ENCODE measurements around the gene ATAD2B.
A peak's percentile ranks its signal among the peaks of the same experiment; 100 is the strongest.

Gene ATAD2B

DNA sequence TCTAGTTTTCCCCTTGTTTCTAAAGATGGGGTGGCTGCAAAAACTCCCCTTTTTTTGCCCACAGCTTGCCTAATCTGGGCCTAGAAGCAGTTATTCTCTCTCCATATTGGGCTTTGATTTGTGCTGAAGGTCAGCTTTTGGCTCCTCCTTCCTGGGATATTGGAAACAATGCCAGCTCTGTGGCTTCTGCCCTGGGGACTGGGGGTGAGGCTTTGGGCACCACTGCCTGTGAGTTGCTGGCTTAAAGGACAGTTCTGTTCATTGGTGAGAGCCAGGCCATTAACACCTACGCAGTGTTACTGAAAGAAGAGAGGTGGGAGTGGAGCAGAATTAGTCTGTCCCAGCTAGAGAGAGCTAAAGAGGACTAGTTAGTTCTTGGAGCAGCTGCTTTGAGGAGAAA, 17.6 kb upstream of the ATAD2B start:
- TF ChIP-seq, protein P1, sequence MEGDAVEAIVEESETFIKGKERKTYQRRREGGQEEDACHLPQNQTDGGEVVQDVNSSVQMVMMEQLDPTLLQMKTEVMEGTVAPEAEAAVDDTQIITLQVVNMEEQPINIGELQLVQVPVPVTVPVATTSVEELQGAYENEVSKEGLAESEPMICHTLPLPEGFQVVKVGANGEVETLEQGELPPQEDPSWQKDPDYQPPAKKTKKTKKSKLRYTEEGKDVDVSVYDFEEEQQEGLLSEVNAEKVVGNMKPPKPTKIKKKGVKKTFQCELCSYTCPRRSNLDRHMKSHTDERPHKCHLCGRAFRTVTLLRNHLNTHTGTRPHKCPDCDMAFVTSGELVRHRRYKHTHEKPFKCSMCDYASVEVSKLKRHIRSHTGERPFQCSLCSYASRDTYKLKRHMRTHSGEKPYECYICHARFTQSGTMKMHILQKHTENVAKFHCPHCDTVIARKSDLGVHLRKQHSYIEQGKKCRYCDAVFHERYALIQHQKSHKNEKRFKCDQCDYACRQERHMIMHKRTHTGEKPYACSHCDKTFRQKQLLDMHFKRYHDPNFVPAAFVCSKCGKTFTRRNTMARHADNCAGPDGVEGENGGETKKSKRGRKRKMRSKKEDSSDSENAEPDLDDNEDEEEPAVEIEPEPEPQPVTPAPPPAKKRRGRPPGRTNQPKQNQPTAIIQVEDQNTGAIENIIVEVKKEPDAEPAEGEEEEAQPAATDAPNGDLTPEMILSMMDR (conservative IDR thresholded peaks at IDR 0.05; ENCODE audit: low read depth, low read length) = no peak
- no peak overlapping the region for H3K4me3 ChIP-seq (ENCODE audit: low read length)
- DNase-seq (ENCODE audit: low read depth) = no peak

DNA sequence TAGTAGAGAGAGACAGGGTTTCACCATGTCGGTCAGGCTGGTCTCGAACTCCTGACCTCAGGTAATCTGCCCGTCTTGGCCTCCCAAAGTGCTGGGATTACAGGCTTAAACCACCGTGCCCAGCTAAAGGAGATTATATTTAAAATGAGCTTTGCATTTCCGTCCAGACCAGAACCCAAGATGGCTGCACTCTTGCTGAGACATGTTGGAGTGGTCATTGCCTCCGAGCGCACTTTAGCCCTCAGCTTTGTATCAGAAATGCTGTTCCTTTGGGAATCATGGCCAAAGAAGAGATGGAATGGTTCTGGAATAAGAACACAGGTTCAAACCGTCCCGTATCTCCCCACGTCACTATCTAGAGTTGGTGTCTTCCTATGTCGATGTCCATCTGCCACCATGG, 16.7 kb upstream of the ATAD2B start:
- DNase-seq (ENCODE audit: low read depth) = no peak
- TF ChIP-seq, protein P1 (conservative IDR thresholded peaks at IDR 0.05; ENCODE audit: low read depth, low read length) = no peak

GRCh38 chr2:23941644-23942043, 14.7 kb upstream of the ATAD2B start:
- H3K4me3 ChIP-seq (ENCODE audit: low read length) = peak overlapping the region; percentile 57
- DNase-seq (ENCODE audit: low read depth) = no peak
- TF ChIP-seq, protein P1 (conservative IDR thresholded peaks at IDR 0.05; ENCODE audit: low read depth, low read length) = no peak

More for the DNA sequence above, 16.7 kb upstream of the ATAD2B start:
- H3K4me3 ChIP-seq (ENCODE audit: low read length) = no peak overlapping the region

DNA sequence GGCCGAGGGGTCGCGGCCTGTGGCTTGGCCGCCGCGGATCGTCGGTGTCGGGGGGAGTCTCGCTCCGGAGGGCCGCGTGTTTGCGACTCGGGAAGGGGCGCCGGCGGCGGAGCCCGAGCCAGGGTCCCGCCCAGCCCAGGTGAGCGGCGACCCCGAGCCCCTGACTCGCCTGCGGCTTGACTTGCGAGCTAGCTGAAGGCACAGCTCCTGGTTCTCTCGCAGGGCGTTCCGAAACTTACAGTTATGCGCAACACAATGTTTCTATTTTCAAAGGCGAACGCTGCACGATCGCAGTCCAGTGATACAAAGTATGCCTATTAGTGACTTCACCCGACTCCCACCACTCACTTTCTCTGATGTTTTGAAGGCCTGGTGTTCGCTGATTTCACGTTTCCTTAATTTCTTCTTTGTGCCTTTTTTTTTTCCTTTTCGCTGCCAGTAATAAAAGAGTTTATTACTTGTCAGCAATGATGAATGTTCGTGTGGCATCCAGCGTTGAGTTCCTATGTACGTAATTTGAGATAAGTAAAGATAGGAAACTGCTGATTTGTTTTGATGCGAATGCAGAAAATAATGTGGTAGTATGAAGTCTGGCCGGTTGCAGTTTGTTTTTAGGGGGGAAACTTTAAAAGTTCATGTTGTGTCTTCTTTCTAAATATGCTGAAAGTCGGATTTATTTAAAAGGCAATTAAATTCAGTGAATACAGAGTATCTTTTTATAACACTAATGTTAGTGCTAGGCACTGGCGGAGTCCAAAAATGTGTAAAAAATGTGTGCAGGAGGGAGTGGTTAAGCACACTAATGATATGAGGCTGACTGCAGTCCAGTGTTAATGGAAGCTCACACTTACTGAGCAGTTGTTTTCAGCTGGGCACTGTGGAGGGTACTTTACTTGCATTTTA, 14.0 kb upstream of the ATAD2B start:
- TF ChIP-seq, protein P1 (conservative IDR thresholded peaks at IDR 0.05; ENCODE audit: low read depth, low read length) = no peak
- H3K4me3 ChIP-seq (ENCODE audit: low read length) = peak overlapping the region; percentile 57
- no peak for DNase-seq (ENCODE audit: low read depth)

- H3K4me3 ChIP-seq (ENCODE audit: low read length) = peak within 1 kb of the TSS; percentile 83
- no peak for DNase-seq (ENCODE audit: low read depth)
- TF ChIP-seq, protein P1 (conservative IDR thresholded peaks at IDR 0.05; ENCODE audit: low read depth, low read length) = no peak
These were observed 13.2 kb upstream of the ATAD2B start, which contains the start of gene UBXN2A for GRCh38 chr2:23939987-23940717. UBXN2A (plus strand) TSS chr2:23940463; CDS start chr2:23958315, 17,852 bp downstream.

- TF ChIP-seq, protein P1 (conservative IDR thresholded peaks at IDR 0.05; ENCODE audit: low read depth, low read length) = no peak
- H3K4me3 ChIP-seq (ENCODE audit: low read length) = no peak overlapping the region
- no peak for DNase-seq (ENCODE audit: low read depth)
These were observed 7.3 kb upstream of the ATAD2B start for GRCh38 chr2:23934259-23934658.

Measured in retinal pigment epithelial cell (primary cell).